ENCODE data around the gene ATPAF2. TPM values are rescaled to one million over a fixed set of nuclear protein-coding genes. Genes with fewer than 3 reads are reported as not detected.

The ATPAF2 gene
- total RNA-seq, 2 experiments from 2014 or later = 22.9 to 29.9 TPM

- ATAC-seq (ENCODE audit: low read depth) = peak; percentile 63
- H3K4me1 Mint-ChIP-seq = no peaks in the 10 kb centered on the region
- DNase-seq = no peak
- no peaks in the 10 kb centered on the region for H3K9me3 Mint-ChIP-seq
- no peaks in the 10 kb centered on the region for H3K36me3 Mint-ChIP-seq
- H3K27me3 Mint-ChIP-seq = no peaks in the 10 kb centered on the region
- POLR2A ChIA-PET = no interaction called here
- H3K27ac Mint-ChIP-seq = no peak overlapping the region
- H3K4me3 Mint-ChIP-seq = no peak overlapping the region
Measured at GRCh38 chr17:17994271-17995069, 44.5 kb downstream of the ATPAF2 start.

GRCh38 chr17:17993852-17994251 lies 45.1 kb downstream of the ATPAF2 start:
- Mint-ChIP-seq H3K9me3 (no peaks in the 10 kb centered on the region), H3K27me3 (no peaks in the 10 kb centered on the region), H3K36me3 (no peaks in the 10 kb centered on the region), H3K4me3 (no peak overlapping the region), H3K4me1 (no peaks in the 10 kb centered on the region), H3K27ac (no peak overlapping the region)
- no peak for DNase-seq
- POLR2A ChIA-PET = no interaction called here
- no peak for ATAC-seq (ENCODE audit: low read depth)

- Mint-ChIP-seq H3K27ac (no peak overlapping the region), H3K9me3 (no peaks in the 10 kb centered on the region), H3K4me1 (no peaks in the 10 kb centered on the region), H3K27me3 (no peaks in the 10 kb centered on the region), H3K4me3 (no peak overlapping the region), H3K36me3 (no peaks in the 10 kb centered on the region)
- POLR2A ChIA-PET = no interaction called here
- no peak for ATAC-seq (ENCODE audit: low read depth)
- no peak for DNase-seq
Measured at GRCh38 chr17:17993366-17993765, 45.6 kb downstream of the ATPAF2 start.

GRCh38 chr17:17990282-17990681 lies 48.7 kb downstream of the ATPAF2 start:
- Mint-ChIP-seq H3K27ac (no peak overlapping the region), H3K4me1 (no peaks in the 10 kb centered on the region), H3K9me3 (no peaks in the 10 kb centered on the region), H3K36me3 (no peaks in the 10 kb centered on the region), H3K27me3 (no peaks in the 10 kb centered on the region), H3K4me3 (no peak overlapping the region)
- DNase-seq (no peak), ATAC-seq (ENCODE audit: low read depth) (no peak)
- POLR2A ChIA-PET = interaction anchor here (0.6 kb wide), 1 partner anchor 514 kb away, joined by 3 read pairs; no protein-coding TSS in a partner anchor

- ATAC-seq (ENCODE audit: low read depth) (no peak), DNase-seq (no peak)
- no peaks in the 10 kb centered on the region for H3K4me1 Mint-ChIP-seq
- H3K27me3 Mint-ChIP-seq = no peaks in the 10 kb centered on the region
- no peaks in the 10 kb centered on the region for H3K9me3 Mint-ChIP-seq
- no peaks in the 10 kb centered on the region for H3K36me3 Mint-ChIP-seq
- H3K4me3 Mint-ChIP-seq = no peak overlapping the region
- POLR2A ChIA-PET = interaction anchor here (0.6 kb wide), 1 partner anchor 513 kb away, joined by 3 read pairs; no protein-coding TSS in a partner anchor
- H3K27ac Mint-ChIP-seq = no peak overlapping the region
Measured at GRCh38 chr17:17989618-17990017, 49.4 kb downstream of the ATPAF2 start.

GRCh38 chr17:17989081-17989480 lies 49.9 kb downstream of the ATPAF2 start:
- Mint-ChIP-seq H3K27me3 (no peaks in the 10 kb centered on the region), H3K36me3 (no peaks in the 10 kb centered on the region), H3K27ac (no peak overlapping the region), H3K9me3 (no peaks in the 10 kb centered on the region), H3K4me1 (no peaks in the 10 kb centered on the region), H3K4me3 (no peak overlapping the region)
- POLR2A ChIA-PET = no interaction called here
- ATAC-seq (ENCODE audit: low read depth) (no peak), DNase-seq (no peak)

- no peaks in the 10 kb centered on the region for H3K36me3 Mint-ChIP-seq
Measured at GRCh38 chr17:17988427-17988945, 50.5 kb downstream of the ATPAF2 start.

GRCh38 chr17:17987901-17988300 lies 51.1 kb downstream of the ATPAF2 start:
- POLR2A ChIA-PET = no interaction called here
- H3K36me3 Mint-ChIP-seq = no peaks in the 10 kb centered on the region
- no peaks in the 10 kb centered on the region for H3K4me1 Mint-ChIP-seq
- ATAC-seq (ENCODE audit: low read depth) = no peak
- H3K9me3 Mint-ChIP-seq = no peaks in the 10 kb centered on the region
- no peak overlapping the region for H3K27ac Mint-ChIP-seq
- H3K4me3 Mint-ChIP-seq = no peak overlapping the region
- H3K27me3 Mint-ChIP-seq = no peaks in the 10 kb centered on the region
- DNase-seq = no peak

More at GRCh38 chr17:17988427-17988945, 50.5 kb downstream of the ATPAF2 start:
- H3K27me3 Mint-ChIP-seq = no peaks in the 10 kb centered on the region
- ATAC-seq (ENCODE audit: low read depth) (no peak), DNase-seq (no peak)
- POLR2A ChIA-PET = no interaction called here
- no peak overlapping the region for H3K27ac Mint-ChIP-seq
- H3K4me3 Mint-ChIP-seq = no peak overlapping the region
- H3K4me1 Mint-ChIP-seq = no peaks in the 10 kb centered on the region
- no peaks in the 10 kb centered on the region for H3K9me3 Mint-ChIP-seq

GRCh38 chr17:17987187-17987896 lies 51.6 kb downstream of the ATPAF2 start:
- no peak overlapping the region for H3K4me3 Mint-ChIP-seq
- no peaks in the 10 kb centered on the region for H3K9me3 Mint-ChIP-seq
- H3K27me3 Mint-ChIP-seq = no peaks in the 10 kb centered on the region
- POLR2A ChIA-PET = no interaction called here
- H3K36me3 Mint-ChIP-seq = no peaks in the 10 kb centered on the region
- H3K4me1 Mint-ChIP-seq = no peaks in the 10 kb centered on the region
- ATAC-seq (ENCODE audit: low read depth) = no peak
- no peak overlapping the region for H3K27ac Mint-ChIP-seq
- no peak for DNase-seq

- Mint-ChIP-seq H3K27me3 (no peaks in the 10 kb centered on the region), H3K27ac (no peak overlapping the region), H3K9me3 (no peaks in the 10 kb centered on the region), H3K36me3 (no peaks in the 10 kb centered on the region), H3K4me1 (no peaks in the 10 kb centered on the region), H3K4me3 (no peak overlapping the region)
- POLR2A ChIA-PET = no interaction called here
- DNase-seq = no peak
- ATAC-seq (ENCODE audit: low read depth) = no peak
Measured at GRCh38 chr17:17985555-17985954, 53.4 kb downstream of the ATPAF2 start.

GRCh38 chr17:17985153-17985552 lies 53.8 kb downstream of the ATPAF2 start:
- Mint-ChIP-seq H3K27ac (no peak overlapping the region), H3K9me3 (no peaks in the 10 kb centered on the region), H3K4me3 (no peak overlapping the region), H3K36me3 (no peaks in the 10 kb centered on the region), H3K27me3 (no peaks in the 10 kb centered on the region), H3K4me1 (no peaks in the 10 kb centered on the region)
- POLR2A ChIA-PET = no interaction called here
- DNase-seq = no peak
- no peak for ATAC-seq (ENCODE audit: low read depth)

- Mint-ChIP-seq H3K4me3 (no peak overlapping the region), H3K9me3 (no peaks in the 10 kb centered on the region), H3K27ac (no peak overlapping the region), H3K27me3 (no peaks in the 10 kb centered on the region), H3K4me1 (no peaks in the 10 kb centered on the region), H3K36me3 (no peaks in the 10 kb centered on the region)
- POLR2A ChIA-PET = no interaction called here
- DNase-seq (no peak), ATAC-seq (ENCODE audit: low read depth) (no peak)
Measured at GRCh38 chr17:17983776-17984175, 55.2 kb downstream of the ATPAF2 start.

GRCh38 chr17:17983376-17983775 lies 55.6 kb downstream of the ATPAF2 start:
- H3K27ac Mint-ChIP-seq = no peak overlapping the region

GRCh38 chr17:17982801-17983200 lies 56.2 kb downstream of the ATPAF2 start:
- H3K4me3 Mint-ChIP-seq = no peak overlapping the region
- no peaks in the 10 kb centered on the region for H3K4me1 Mint-ChIP-seq
- ATAC-seq (ENCODE audit: low read depth) (no peak), DNase-seq (no peak)
- POLR2A ChIA-PET = interaction anchor here (1.4 kb wide), 1 partner anchor 10 kb away, joined by 3 read pairs; the partner anchor contains the start of genes DRC3 and TOM1L2
- H3K27ac Mint-ChIP-seq = no peak overlapping the region
- H3K27me3 Mint-ChIP-seq = no peaks in the 10 kb centered on the region
- no peaks in the 10 kb centered on the region for H3K9me3 Mint-ChIP-seq
- no peaks in the 10 kb centered on the region for H3K36me3 Mint-ChIP-seq

More at GRCh38 chr17:17983376-17983775, 55.6 kb downstream of the ATPAF2 start:
- no peak for ATAC-seq (ENCODE audit: low read depth)
- Mint-ChIP-seq H3K4me1 (no peaks in the 10 kb centered on the region), H3K9me3 (no peaks in the 10 kb centered on the region), H3K36me3 (no peaks in the 10 kb centered on the region), H3K4me3 (no peak overlapping the region), H3K27me3 (no peaks in the 10 kb centered on the region)
- POLR2A ChIA-PET = interaction anchor here (1.4 kb wide), 1 partner anchor 11 kb away, joined by 3 read pairs; the partner anchor contains the start of genes DRC3 and TOM1L2
- no peak for DNase-seq

All from activated naive CD8-positive, alpha-beta T cell treated with anti-CD3 and anti-CD28 coated beads, Interleukin-2, amount 10 ng/mL, durations not matched to agents 7 days and 5 days (primary cell).